HG02884 (cell line): ENCODE data around the gene SLC30A7.

Source experiments
- ATAC-seq: cut with Tn5 transposase; IDR thresholded peaks from one replicate; pipeline ENCODE4 v1.9.1; 2021; ENCODE audit warnings: mild to moderate bottlenecking, moderate library complexity; ENCODE audit not compliant: unreplicated experiment

Gene SLC30A7

GRCh38 chr1:100971021-100971420 lies 75.1 kb downstream of the SLC30A7 start:
- no peak for ATAC-seq

- ATAC-seq = no peak
These were observed 76.3 kb downstream of the SLC30A7 start for GRCh38 chr1:100972185-100972584.

- no peak for ATAC-seq
These were observed 81.0 kb downstream of the SLC30A7 start for GRCh38 chr1:100976936-100977335.

- no peak for ATAC-seq
These were observed 83.7 kb downstream of the SLC30A7 start for GRCh38 chr1:100979631-100980030.

- no peak for ATAC-seq
These were observed 86.9 kb downstream of the SLC30A7 start for GRCh38 chr1:100982793-100983192.

DNA sequence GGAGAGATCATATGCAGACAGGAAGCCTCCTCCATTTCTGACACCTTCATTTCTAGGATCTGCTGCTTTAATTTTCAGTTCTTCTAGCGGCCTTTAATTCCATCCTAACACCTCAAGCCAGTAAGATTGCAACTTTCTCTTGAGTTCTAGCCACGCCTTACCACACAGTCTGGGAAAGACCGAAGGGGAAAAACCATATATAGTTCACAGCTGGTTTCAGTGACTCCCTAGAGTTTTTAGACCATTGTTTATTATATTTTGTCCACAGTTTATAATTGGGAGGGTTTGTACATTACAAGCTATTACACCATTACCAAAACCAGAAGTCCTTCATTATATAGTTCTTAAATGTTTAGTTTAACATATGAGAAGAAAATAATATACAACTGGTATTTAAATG lies 92.2 kb downstream of the SLC30A7 start:
- ATAC-seq = no peak

- ATAC-seq = no peak
These were observed 93.6 kb downstream of the SLC30A7 start for GRCh38 chr1:100989306-100990077.

- no peak for ATAC-seq
These were observed 99.5 kb downstream of the SLC30A7 start for GRCh38 chr1:100995198-100995988.

- no peak for ATAC-seq
These were observed 102.5 kb downstream of the SLC30A7 start for GRCh38 chr1:100998426-100998825.

- no peak for ATAC-seq
These were observed 104.4 kb downstream of the SLC30A7 start for GRCh38 chr1:101000131-101000873.

GRCh38 chr1:101002551-101002950 lies 106.7 kb downstream of the SLC30A7 start:
- peak; percentile 46 for ATAC-seq

- ATAC-seq = no peak
These were observed 107.2 kb downstream of the SLC30A7 start for GRCh38 chr1:101003012-101003650.

GRCh38 chr1:101004061-101004460 lies 108.2 kb downstream of the SLC30A7 start:
- ATAC-seq = no peak

- ATAC-seq = no peak
These were observed 108.8 kb downstream of the SLC30A7 start for GRCh38 chr1:101004670-101005069.

DNA sequence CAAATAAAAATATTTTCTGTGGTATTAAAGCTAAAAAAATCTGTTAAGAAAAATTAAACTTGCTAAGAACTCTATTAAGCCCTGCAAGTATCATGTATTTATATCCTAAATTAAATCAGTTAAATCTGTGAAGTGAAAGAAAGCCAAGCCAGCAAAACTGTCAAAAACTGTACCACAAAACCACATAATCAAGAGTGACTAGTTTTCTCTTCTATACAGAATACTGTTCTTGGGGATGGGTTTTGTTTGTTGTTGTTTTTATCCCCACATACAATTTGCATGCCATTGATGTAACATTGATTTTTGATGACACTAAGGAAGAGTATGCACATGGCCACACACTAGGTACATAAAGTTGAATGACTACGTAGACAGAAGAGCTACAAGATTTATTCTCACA lies 109.3 kb downstream of the SLC30A7 start:
- no peak for ATAC-seq

- no peak for ATAC-seq
These were observed 110.0 kb downstream of the SLC30A7 start for GRCh38 chr1:101005871-101006270.

DNA sequence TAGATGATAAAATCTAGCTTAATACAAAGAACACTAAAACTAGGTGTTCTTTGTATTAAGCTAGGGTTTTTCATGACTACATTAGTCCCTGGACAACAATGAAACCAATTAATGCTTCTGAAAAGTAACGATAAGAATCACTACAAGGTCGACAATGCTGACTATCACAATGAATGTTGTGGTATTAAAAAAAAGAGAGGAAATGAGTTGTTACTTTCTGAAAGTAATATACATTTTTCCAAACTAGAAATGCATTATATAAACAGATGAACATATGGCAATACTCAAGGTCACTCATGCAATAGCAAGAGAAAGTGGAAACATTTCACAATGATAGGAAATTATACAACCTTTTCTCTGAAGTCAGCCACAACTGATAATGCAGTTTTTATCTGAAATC lies 110.7 kb downstream of the SLC30A7 start:
- no peak for ATAC-seq

DNA sequence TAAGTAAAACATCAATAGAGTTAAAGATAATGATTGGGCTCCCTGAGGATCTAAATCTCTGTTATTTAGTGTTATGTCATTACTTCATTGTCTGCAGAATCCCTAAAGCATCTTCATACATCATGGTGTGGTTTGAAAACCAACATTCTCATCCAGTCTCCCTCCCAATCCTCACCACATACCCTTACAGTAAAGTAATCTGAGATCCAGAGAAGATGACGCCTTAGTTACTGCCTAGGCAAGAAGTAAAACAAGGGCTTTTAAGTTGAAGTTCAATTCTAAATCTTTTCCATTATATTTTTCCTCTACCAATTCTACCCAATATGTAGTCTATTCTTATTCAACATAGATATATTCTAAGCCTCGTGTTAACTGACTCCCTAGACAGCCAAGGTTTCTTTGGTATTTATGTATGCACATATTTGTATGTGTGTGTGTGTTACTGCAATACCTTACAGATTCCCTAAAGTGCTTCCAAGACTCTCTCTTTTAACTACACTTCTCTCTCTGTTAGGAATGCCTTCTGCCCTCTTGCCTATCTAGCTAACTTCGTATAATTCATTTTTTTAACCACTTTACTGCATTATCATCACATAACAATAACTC lies 112.4 kb downstream of the SLC30A7 start:
- no peak for ATAC-seq

DNA sequence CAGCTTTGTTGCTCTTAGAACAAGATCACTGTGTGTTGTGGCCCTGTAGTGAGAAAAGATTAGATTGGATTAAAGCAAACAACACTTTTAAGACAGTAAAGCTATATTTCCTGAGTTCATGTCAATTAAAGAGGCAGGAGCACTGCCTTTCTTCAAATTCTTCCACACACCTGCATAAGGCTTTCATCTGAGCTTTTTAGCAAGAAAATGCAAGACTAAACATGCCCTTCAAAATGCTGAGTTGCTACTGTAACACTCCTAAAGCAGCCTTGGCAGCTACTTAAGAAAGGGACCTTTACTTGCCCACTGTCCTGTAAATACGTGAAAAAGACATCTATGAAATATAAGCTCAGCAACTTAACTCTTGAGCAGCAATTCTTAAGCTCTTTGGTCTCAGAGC lies 117.9 kb downstream of the SLC30A7 start:
- ATAC-seq = no peak

DNA sequence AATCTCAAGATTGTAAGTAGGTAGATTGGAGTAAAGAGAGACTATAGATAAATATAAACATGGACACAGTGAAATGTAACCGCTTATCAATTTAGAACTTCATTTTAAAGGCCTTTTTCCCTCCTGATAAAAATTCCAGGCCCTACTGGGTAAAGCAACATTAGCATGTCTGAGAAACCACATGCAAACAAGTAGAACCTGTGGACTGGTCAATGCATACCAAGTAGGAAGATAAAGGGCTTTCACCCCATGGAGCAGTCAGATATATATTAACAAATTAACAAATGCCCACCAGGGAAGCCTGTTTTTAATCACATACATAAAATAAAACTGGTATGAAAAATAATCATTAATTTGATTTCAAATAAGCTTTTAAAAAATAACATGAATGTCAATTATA lies 121.6 kb downstream of the SLC30A7 start:
- ATAC-seq = no peak

DNA sequence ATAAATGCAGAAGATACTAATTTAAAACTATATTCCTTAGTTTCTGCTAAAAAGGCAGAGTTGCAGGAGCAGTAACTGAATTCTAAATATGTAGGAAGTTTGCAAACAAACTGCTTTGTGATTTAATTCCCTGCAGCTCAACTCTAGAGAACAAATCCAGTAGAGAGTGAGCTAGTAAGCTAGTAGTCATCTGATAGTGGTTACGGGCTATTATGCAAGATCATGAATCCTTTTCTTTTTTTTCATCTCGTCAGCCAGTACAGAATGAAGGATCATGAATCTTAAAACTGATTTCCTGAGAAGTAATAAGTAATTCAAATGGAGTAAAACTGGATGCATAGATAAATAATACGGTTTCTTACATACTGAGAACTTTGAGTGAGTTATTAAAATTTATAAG lies 126.4 kb downstream of the SLC30A7 start:
- ATAC-seq = no peak
